HG03064 (cell line): ENCODE data around the gene PRM3.
A peak's percentile ranks its signal among the peaks of the same experiment; 100 is the strongest.

Source experiments
- ATAC-seq: cut with Tn5 transposase; IDR thresholded peaks from one replicate; pipeline ENCODE4 v1.9.1; 2021; ENCODE audit warnings: low read depth; ENCODE audit not compliant: unreplicated experiment

The PRM3 gene

DNA sequence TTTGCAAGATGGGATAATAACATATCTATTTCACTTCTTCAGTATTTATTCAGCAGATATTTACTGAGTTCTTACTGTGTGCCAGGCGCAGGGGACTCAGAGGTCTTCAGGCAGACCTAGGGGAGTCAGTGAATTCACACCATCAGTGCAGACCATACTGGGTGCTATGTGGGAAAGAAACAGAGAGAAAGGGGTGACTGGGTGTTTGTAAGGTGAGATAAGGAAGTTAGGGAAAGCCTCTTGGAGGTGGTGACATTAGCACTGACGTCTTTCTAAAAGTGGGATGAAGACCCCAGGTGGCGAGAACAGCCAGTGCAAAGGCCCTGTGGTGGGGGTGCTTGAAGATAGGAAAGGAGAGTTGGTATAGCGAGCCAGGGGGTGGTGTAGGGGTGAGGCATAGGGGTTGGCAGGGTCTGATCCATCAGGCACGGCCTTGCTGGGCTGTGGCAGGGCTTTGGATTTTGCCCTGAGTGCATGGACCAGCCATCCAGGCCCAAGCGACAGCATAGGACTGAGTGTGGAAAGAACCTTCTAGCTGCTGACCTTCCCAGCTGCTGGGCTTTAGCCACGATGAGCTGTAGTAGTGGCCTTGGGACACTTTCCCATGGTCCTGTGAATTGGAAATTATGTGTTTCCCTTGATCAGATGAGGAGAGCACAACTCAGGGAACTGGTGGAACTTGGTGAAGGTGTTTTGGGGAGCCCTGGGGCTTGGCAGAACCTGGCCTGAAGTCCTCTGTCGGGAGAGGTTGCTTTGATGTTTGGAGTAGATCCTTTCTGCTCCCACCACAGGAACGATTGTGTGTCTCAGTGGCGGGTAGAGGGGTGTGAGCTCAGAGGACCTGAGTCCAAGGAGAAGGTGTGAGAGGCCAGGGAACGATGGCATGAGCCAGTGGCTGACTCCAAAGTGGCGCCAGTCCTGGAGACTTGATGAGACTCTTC lies 13.5 kb downstream of the PRM3 start:
- no peak for ATAC-seq

- ATAC-seq = no peak
These were observed 14.6 kb downstream of the PRM3 start for GRCh38 chr16:11258553-11259492.

DNA sequence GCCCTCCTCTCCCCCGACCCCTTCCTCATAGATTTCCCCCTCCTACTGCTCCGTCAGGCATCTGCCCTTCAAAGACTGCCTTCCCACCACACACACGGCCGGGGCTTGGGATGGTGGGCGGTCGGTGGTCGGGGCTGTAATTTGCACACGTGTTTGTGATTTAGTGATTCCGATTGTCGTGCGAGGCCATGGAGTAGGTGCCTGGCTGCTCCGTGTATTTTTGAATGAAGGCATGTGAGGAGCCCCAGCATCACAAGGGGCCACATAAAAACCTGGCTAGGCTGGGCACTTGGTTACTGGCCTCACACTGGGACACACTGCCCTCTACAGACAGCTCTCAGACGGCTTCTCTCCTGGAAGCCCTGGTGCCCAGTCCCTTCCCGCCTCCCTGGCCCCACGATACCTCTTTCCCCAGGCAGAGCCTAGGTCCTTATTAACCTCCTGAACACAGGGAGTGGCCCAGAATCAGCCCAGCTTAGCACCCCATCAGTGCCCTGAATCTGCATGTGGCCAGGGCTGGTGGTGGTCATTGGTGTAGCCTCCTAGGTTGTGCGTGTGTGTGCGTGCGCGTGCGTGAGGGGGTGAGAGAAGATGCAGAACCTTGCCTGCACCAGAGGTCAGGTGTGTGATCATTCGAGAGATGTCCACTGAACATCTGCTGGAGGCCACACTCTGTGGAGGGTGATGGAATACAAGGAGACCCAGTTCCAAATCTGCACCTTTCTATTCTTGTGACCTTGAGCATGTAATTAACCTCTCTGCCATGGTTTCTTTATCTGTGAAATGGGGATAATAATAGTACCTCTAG lies 16.1 kb downstream of the PRM3 start:
- ATAC-seq = no peak

- no peak for ATAC-seq
These were observed 16.7 kb downstream of the PRM3 start for GRCh38 chr16:11256661-11257130.

DNA sequence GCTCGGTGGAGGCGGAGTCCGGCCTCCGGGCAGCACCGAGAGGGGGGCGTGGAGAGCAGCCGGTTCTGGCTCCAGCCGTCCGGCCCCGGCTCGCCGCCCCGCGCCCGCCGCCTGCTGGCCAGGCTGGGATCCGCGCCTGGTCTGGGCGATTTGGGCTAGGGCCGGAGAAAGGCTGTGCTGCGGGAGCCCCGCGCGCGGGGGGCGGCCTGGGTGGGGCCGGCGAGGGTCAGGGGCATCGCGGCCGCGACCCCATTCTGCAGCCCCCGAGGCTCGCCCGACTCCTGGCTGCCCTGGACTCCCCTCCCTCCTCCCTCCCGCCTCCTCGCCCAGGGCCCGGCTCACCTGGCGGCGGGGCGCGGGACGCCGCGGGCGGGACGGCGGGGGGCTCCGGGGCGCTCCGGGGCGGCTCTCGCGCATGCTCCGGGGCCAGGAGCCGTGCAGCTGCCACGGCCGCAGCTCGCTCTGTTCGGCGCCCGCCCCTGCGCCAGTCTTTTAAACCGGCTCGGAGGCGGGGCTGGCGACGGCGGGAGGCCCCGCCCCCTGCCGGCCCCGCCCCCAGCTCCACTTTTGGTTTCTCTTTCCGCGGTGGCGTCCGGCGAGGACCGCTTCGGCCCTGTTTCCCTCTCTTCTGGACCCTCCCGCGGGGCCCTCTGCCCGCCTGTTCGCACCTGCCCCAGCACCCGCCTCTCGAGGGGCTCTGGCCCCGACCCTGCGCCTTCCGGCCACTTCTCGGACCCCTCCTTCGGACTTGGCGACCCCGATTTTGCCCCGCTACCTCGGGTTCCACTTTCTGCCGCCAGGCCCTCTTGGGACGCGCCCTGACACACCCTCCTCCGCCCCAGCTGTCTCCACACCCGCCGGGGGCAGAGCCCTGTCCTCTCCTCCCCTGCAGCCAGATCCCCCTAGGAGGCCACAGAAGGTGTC lies 17.4 kb downstream of the PRM3 start, which contains the start of gene SOCS1:
SOCS1 (minus strand) TSS at position 468 of the 924 bp plus-strand sequence. CDS start 726 bp downstream, outside the sequence.
- ATAC-seq = peak; percentile 44

GRCh38 chr16:11254913-11255736 lies 18.3 kb downstream of the PRM3 start:
- peak; percentile 0 for ATAC-seq

GRCh38 chr16:11253995-11254912 lies 19.2 kb downstream of the PRM3 start:
- ATAC-seq = no peak

DNA sequence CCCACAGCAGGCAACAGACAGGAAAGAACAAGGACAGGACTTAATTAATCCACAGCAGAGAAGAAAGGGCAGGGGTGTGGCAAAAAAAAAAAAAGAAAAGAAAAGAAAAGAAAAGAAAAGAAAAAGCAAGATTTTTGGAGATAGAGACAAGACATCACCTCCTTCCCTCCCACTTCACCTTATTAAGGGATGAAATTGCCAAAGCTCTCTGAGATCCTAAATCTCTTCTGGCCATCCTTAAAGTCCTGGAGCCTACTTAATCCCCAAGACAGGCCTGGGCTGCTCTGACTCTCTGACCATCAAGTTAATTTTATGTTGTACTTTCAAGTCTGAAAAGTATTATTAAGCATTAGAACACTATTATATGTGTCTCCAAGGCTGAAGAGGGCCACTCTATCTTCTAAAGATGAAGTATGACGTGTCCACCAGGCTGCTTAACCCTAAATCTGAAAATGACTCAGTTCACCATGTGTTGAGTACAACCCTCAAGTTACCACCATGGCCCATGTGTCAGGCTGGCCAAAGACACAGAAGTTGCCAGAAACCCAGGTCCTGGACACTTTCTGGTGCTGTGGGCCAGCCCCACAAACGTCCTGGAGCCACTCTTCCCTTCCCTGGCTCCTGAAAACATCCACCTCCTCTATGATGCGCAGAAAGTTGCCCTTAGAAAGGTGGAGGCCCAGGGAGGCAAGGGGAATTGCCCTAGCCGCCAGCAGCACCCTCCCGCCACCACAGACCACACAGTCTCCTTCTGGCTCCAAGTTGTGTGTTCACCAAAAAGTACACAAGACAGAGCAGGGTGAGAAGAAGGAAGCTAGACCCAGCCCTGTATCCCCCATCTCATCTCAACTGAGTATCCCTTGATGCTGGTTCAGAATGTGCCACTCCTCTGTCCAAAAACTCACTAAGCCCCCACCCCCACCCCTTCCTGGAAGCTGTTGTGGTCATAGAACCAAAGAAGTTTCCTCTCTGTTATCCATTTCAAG lies 20.1 kb downstream of the PRM3 start:
- no peak for ATAC-seq

DNA sequence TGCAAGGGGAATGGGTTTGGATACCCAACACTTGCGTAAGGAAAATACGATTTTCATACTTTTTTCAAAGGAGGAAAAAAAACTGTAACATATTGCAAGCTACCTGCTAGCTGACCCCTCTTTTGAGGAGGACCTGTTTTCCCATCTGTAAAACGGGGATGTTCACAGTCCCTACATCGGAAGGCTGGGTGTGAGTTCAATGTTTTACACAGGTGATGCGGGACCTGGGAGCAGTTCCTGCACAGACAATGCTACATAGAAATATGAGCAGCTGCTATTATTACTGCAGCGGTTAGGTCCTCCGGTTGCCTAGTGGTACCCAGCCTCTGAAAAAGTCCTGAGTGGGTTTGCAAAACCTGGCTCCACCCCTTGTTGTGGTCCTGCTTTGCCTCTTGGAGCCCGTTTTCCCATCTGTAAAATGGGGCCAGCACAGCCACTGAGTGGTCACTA lies 20.9 kb downstream of the PRM3 start:
- ATAC-seq = no peak

- ATAC-seq = no peak
These were observed 21.6 kb downstream of the PRM3 start for GRCh38 chr16:11251525-11252481.

- ATAC-seq = no peak
These were observed 22.5 kb downstream of the PRM3 start for GRCh38 chr16:11250786-11251524.

- no peak for ATAC-seq
These were observed 23.2 kb downstream of the PRM3 start for GRCh38 chr16:11250091-11250785.

DNA sequence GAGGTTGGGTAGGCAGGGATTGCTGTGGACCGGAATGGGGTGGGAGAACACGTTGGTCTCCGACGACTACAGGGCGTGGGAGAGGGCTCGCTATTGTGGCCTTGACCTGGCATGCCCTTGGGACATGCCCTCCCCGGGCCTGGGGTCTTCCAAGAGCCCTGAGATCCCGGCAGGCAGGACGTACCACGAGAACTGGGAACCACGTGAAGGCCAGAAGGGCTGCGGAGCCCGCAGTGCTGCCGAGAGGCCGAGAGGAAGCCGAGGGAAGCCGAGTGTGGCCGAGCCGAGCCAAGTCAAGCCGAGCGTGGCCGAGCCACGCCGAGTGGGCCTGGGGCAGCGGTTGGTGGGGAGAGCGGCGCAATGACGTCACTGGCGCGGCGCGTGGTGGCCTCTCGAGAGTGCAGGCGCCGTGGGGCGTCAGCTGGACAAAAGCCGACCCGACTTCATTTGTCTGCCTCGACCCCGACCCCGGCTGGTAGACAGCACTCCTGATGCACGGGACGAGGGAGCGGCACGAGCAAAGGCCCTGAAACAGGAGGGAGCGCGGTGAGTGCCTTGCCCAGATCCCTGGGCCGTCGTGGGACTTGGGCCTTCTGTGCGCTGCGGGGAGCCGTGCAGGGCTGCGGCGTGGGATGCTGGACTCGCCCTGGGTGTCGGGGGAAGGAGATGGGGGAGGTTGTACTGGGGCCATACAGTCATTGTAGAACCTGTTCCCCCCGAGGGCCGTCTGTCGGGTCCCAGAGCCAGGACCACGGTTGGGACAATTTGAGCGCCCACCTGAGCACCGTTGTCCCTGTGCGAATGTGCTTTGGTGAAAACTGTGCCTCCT lies 24.0 kb downstream of the PRM3 start:
- ATAC-seq = no peak
